ENCODE results near the gene SEMA6B.

The SEMA6B gene

GRCh38 chr19:4496304-4496703 is 63.2 kb downstream of the SEMA6B start:
- intact Hi-C loops (cut with DNase I; ENCODE audit: low total_unique reads), result no loop called here
- no peak overlapping the region for H3K4me3 ChIP-seq
- no peak overlapping the region for H3K27ac ChIP-seq
- no peaks in the 10 kb centered on the region for H3K27me3 ChIP-seq
- no peaks in the 10 kb centered on the region for H3K4me1 ChIP-seq
- no peak for DNase-seq
- no peaks in the 10 kb centered on the region for H3K9me3 ChIP-seq
- peaks cover 70 to 94% (median 87%) of the 10 kb centered on the region in 3 donors for H3K36me3 ChIP-seq
- TF ChIP-seq CTCF (IDR thresholded peaks at IDR 0.05), result no peak

GRCh38 chr19:4495471-4495870 is 64.0 kb downstream of the SEMA6B start:
- intact Hi-C loops (cut with DNase I; ENCODE audit: low total_unique reads), result no loop called here
- H3K27me3 ChIP-seq, result no peaks in the 10 kb centered on the region
- H3K36me3 ChIP-seq, result peaks cover 65 to 94% (median 80%) of the 10 kb centered on the region in 3 donors
- H3K27ac ChIP-seq, result no peak overlapping the region
- no peaks in the 10 kb centered on the region for H3K9me3 ChIP-seq
- no peak for TF ChIP-seq CTCF (IDR thresholded peaks at IDR 0.05)
- no peaks in the 10 kb centered on the region for H3K4me1 ChIP-seq
- no peak for DNase-seq
- no peak overlapping the region for H3K4me3 ChIP-seq

- Histone ChIP-seq H3K36me3 (peaks cover 71 to 94% (median 81%) of the 10 kb centered on the region in 3 donors), H3K27me3 (no peaks in the 10 kb centered on the region), H3K4me3 (no peak overlapping the region), H3K27ac (no peak overlapping the region), H3K9me3 (no peaks in the 10 kb centered on the region), H3K4me1 (no peaks in the 10 kb centered on the region)
- intact Hi-C loops (cut with DNase I; ENCODE audit: low total_unique reads), result no loop called here
- no peak for TF ChIP-seq CTCF (IDR thresholded peaks at IDR 0.05)
- no peak for DNase-seq
Observed at GRCh38 chr19:4494691-4495064, 64.8 kb downstream of the SEMA6B start.

- Histone ChIP-seq H3K9me3 (no peaks in the 10 kb centered on the region), H3K4me1 (no peaks in the 10 kb centered on the region), H3K27ac (no peak overlapping the region), H3K27me3 (no peaks in the 10 kb centered on the region), H3K36me3 (peaks cover 71 to 94% (median 81%) of the 10 kb centered on the region in 3 donors), H3K4me3 (no peak overlapping the region)
- no peak for TF ChIP-seq CTCF (IDR thresholded peaks at IDR 0.05)
- intact Hi-C loops (cut with DNase I; ENCODE audit: low total_unique reads), result no loop called here
- no peak for DNase-seq
Observed at GRCh38 chr19:4493929-4494690, 65.4 kb downstream of the SEMA6B start.

- no peak for DNase-seq
- no peak overlapping the region for H3K4me3 ChIP-seq
- H3K27me3 ChIP-seq, result no peaks in the 10 kb centered on the region
- no peaks in the 10 kb centered on the region for H3K4me1 ChIP-seq
- no peak overlapping the region for H3K27ac ChIP-seq
- no peak for TF ChIP-seq CTCF (IDR thresholded peaks at IDR 0.05)
- intact Hi-C loops (cut with DNase I; ENCODE audit: low total_unique reads), result no loop called here
- H3K9me3 ChIP-seq, result no peaks in the 10 kb centered on the region
- H3K36me3 ChIP-seq, result peaks cover 70 to 94% (median 81%) of the 10 kb centered on the region in 3 donors
Observed at GRCh38 chr19:4493104-4493928, 66.2 kb downstream of the SEMA6B start.

Data from tibial artery (tissue), 4 donors.